Neural cell (in vitro differentiated cells): ENCODE data around the gene ZBP1. TPM values are rescaled to one million over a fixed set of nuclear protein-coding genes. Genes with fewer than 3 reads are reported as not detected.

Experiments
- H2AFZ ChIP-seq: fragments of 200-600, 300-800 bp; sonication (generic), shearing (Covaris generic); 2 replicates; pipeline ENCODE4 v1.6.0; 2014; ENCODE audit warnings: low read depth, mild to moderate bottlenecking, antibody characterized with exemption, low read length, moderate library complexity
- H3F3A ChIP-seq: fragments of 200-600 bp; shearing (Covaris generic); 2 replicates; pipeline ENCODE4 v1.6.1; 2016; ENCODE audit warnings: mild to moderate bottlenecking, moderate library complexity, mixed read lengths, antibody characterized with exemption, low read length; ENCODE audit not compliant: insufficient read depth, poor library complexity, severe bottlenecking
- H3K27ac ChIP-seq: fragments of 200-600, 300-800 bp; sonication (generic), shearing (Covaris generic); 2 replicates; pipeline ENCODE4 v1.5.1; 2014; ENCODE audit warnings: mild to moderate bottlenecking, low read length, moderate library complexity
- H3K27me3 ChIP-seq: fragments of 300-800, 200-600 bp; sonication (generic), shearing (Covaris generic); 2 replicates; pipeline ENCODE4 v1.6.0; 2014; ENCODE audit warnings: mild to moderate bottlenecking, low read depth, low read length, moderate library complexity; ENCODE audit not compliant: insufficient read depth
- H3K36me3 ChIP-seq: fragments of 300-800, 200-600 bp; sonication (generic), shearing (Covaris generic); 2 replicates; pipeline ENCODE4 v1.5.1; 2014; ENCODE audit warnings: mild to moderate bottlenecking, antibody characterized with exemption, low read length, moderate library complexity; ENCODE audit not compliant: insufficient read depth
- H3K4me2 ChIP-seq: fragments of 300-800, 200-600 bp; sonication (generic), shearing (Covaris generic); 2 replicates; pipeline ENCODE4 v1.6.0; 2014; ENCODE audit warnings: mild to moderate bottlenecking, low read length
- H3K4me3 ChIP-seq: fragments of 300-800, 200-600 bp; sonication (generic), shearing (Covaris generic); 2 replicates; pipeline ENCODE4 v1.5.1; 2014; ENCODE audit warnings: mild to moderate bottlenecking, low read length, moderate library complexity
- H3K79me2 ChIP-seq: fragments of 200-600 bp; shearing (Covaris generic); replicated peaks from 2 replicates; pipeline ENCODE4 v1.6.0; 2014; ENCODE audit warnings: mild to moderate bottlenecking, low read length, moderate library complexity; ENCODE audit not compliant: insufficient read depth
- H3K9ac ChIP-seq: fragments of 300-800, 200-600 bp; sonication (generic), shearing (Covaris generic); 2 replicates; pipeline ENCODE4 v1.6.1; 2016; ENCODE audit warnings: mild to moderate bottlenecking, low read length, mixed read lengths
- H3K9me2 ChIP-seq: fragments of 200-600 bp; shearing (Covaris generic); 2 replicates; pipeline ENCODE4 v1.6.1; 2016; ENCODE audit warnings: mild to moderate bottlenecking, low read length, mixed read lengths; ENCODE audit not compliant: insufficient read depth
- H3K9me3 ChIP-seq: fragments of 200-600, 300-800 bp; sonication (generic), shearing (Covaris generic); 2 replicates; pipeline ENCODE4 v1.6.1; 2016; ENCODE audit warnings: mild to moderate bottlenecking, mixed run types, low read length, moderate library complexity, mixed read lengths
- H4K20me1 ChIP-seq: fragments of 200-600 bp; shearing (Covaris generic); 2 replicates; pipeline ENCODE4 v1.6.1; 2016; ENCODE audit warnings: mild to moderate bottlenecking, mixed run types; ENCODE audit not compliant: insufficient read depth
- CTCF ChIP-seq: fragments of 450-650 bp; IDR thresholded peaks from 2 replicates; pipeline ENCODE4 v1.5.1; 2014; ENCODE audit warnings: antibody characterized with exemption, mild to moderate bottlenecking, moderate library complexity; ENCODE audit not compliant: poor library complexity, severe bottlenecking
- EP300 ChIP-seq: fragments of 450-650 bp; conservative IDR thresholded peaks from 2 replicates; pipeline ENCODE4 v1.6.1; 2014; ENCODE audit warnings: antibody characterized with exemption, mild to moderate bottlenecking, moderate library complexity; ENCODE audit not compliant: poor library complexity, severe bottlenecking
- EZH2 ChIP-seq: fragments of 200-600, 300-800 bp; shearing (Covaris generic), sonication (generic); IDR thresholded peaks from 2 replicates; pipeline ENCODE4 v1.6.1; 2014; ENCODE audit warnings: antibody characterized with exemption, low read length, borderline replicate concordance, mild to moderate bottlenecking; ENCODE audit not compliant: insufficient read depth, poor library complexity, severe bottlenecking
- MXI1 ChIP-seq: fragments of 450-650 bp; conservative IDR thresholded peaks from 2 replicates; pipeline ENCODE4 v1.6.1; 2014; ENCODE audit warnings: antibody characterized with exemption, mild to moderate bottlenecking; ENCODE audit not compliant: poor library complexity, severe bottlenecking
- POLR2AphosphoS5 ChIP-seq: IDR thresholded peaks from 2 replicates; pipeline ENCODE4 v1.6.1; 2012
- RAD21 ChIP-seq: fragments of 450-650 bp; conservative IDR thresholded peaks from 2 replicates; pipeline ENCODE4 v1.6.1; 2014; ENCODE audit warnings: antibody characterized with exemption, mild to moderate bottlenecking, moderate library complexity
- SMC3 ChIP-seq: fragments of 450-650 bp; conservative IDR thresholded peaks from 2 replicates; pipeline ENCODE4 v1.6.1; 2014; ENCODE audit warnings: antibody characterized with exemption, mild to moderate bottlenecking, moderate library complexity; ENCODE audit not compliant: poor library complexity
- TAF1 ChIP-seq: IDR thresholded peaks from 2 replicates; pipeline ENCODE4 v1.6.1; 2012; ENCODE audit warnings: low read depth
- polyA plus RNA-seq: library from polyadenylated mRNA; depleted of rRNA; stranded (reverse); fragments of >200 nt; gene quantifications from 2 replicates; pipeline ENCODE4 v1.2.3, GENCODE V29; 2014
- TF ChIP-seq, protein P1 (sequence below): IDR thresholded peaks from 2 replicates; pipeline ENCODE4 v1.6.1; 2012; ENCODE audit warnings: borderline replicate concordance

The ZBP1 gene
- polyA plus RNA-seq, 1 donor from 2014 or later: not detected

GRCh38 chr20:57659517-57660180 is 39.4 kb upstream of the ZBP1 start:
- Histone ChIP-seq H3K9ac (no peak overlapping the region), H3F3A (no peaks in the 10 kb centered on the region), H3K9me3 (no peaks in the 10 kb centered on the region), H3K4me2 (no peak overlapping the region), H3K9me2 (no peaks in the 10 kb centered on the region), H3K27me3 (no peaks in the 10 kb centered on the region), H3K36me3 (no peaks in the 10 kb centered on the region), H3K79me2 (no peaks in the 10 kb centered on the region), H3K4me3 (no peak overlapping the region), H2AFZ (no peak overlapping the region), H4K20me1 (no peaks in the 10 kb centered on the region), H3K27ac (no peak overlapping the region)
- TF ChIP-seq POLR2AphosphoS5 (no peak), TAF1 (no peak), CTCF (no peak), EP300 (no peak), RAD21 (no peak), EZH2 (no peak), MXI1 (no peak), SMC3 (no peak)
- TF ChIP-seq, protein P1, sequence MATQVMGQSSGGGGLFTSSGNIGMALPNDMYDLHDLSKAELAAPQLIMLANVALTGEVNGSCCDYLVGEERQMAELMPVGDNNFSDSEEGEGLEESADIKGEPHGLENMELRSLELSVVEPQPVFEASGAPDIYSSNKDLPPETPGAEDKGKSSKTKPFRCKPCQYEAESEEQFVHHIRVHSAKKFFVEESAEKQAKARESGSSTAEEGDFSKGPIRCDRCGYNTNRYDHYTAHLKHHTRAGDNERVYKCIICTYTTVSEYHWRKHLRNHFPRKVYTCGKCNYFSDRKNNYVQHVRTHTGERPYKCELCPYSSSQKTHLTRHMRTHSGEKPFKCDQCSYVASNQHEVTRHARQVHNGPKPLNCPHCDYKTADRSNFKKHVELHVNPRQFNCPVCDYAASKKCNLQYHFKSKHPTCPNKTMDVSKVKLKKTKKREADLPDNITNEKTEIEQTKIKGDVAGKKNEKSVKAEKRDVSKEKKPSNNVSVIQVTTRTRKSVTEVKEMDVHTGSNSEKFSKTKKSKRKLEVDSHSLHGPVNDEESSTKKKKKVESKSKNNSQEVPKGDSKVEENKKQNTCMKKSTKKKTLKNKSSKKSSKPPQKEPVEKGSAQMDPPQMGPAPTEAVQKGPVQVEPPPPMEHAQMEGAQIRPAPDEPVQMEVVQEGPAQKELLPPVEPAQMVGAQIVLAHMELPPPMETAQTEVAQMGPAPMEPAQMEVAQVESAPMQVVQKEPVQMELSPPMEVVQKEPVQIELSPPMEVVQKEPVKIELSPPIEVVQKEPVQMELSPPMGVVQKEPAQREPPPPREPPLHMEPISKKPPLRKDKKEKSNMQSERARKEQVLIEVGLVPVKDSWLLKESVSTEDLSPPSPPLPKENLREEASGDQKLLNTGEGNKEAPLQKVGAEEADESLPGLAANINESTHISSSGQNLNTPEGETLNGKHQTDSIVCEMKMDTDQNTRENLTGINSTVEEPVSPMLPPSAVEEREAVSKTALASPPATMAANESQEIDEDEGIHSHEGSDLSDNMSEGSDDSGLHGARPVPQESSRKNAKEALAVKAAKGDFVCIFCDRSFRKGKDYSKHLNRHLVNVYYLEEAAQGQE: no peak

DNA sequence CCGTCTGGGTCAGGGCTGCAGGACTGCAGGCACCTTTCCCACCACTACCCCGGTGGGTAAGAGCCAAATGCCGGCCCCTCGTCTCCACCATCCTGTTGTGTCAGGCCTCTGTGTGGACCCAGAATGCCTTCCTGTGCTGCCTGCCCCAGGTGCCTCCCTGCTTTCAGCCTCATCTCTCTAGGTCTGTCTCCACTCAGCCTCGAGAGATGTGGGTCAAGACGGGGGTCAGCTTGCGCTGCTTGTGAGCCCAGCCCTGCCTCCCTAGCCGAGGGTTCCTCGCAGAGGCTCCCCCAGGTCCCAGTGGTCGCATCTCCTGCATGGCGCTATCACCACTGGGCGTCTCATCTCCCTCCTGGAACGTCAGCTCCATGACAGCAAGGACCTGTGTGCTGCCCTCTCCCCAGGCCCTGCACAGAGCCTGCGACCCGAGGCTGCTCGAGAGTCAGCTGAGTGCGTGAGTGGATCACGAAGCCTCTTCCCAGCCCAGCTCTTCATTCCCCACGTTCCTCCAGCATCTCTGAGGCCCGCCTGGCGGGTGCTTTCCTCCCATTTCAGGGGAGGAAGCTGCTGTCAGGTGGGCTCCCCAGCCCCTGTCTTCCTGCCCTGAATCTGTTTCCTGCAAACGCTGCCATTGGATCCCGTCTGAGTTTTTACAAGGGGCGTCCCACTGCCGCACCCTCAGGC is 38.7 kb upstream of the ZBP1 start:
- H3K9me3 ChIP-seq: no peaks in the 10 kb centered on the region
- no peaks in the 10 kb centered on the region for H3F3A ChIP-seq
- H3K9me2 ChIP-seq: no peaks in the 10 kb centered on the region
- H3K79me2 ChIP-seq: no peaks in the 10 kb centered on the region
- H3K36me3 ChIP-seq: no peaks in the 10 kb centered on the region
- no peaks in the 10 kb centered on the region for H4K20me1 ChIP-seq
- no peaks in the 10 kb centered on the region for H3K27me3 ChIP-seq
- no peak overlapping the region for H3K4me2 ChIP-seq
- no peak overlapping the region for H2AFZ ChIP-seq
- H3K27ac ChIP-seq: no peak overlapping the region
- no peak overlapping the region for H3K4me3 ChIP-seq
- TF ChIP-seq RAD21 (no peak), EZH2 (no peak), TAF1 (no peak), EP300 (no peak), CTCF (no peak), MXI1 (no peak), POLR2AphosphoS5 (no peak), SMC3 (no peak)
- TF ChIP-seq, protein P1: no peak
- H3K9ac ChIP-seq: no peak overlapping the region
